Small intestine (tissue), 7 donors: Measurements from ENCODE around the gene HPSE2. TPM values are rescaled to one million over a fixed set of nuclear protein-coding genes. Genes with fewer than 3 reads are reported as not detected.

Experiments
- DNase-seq, 2 donors: peaks; one replicate each; pipeline versions ENCODE4 v3.0.0 to v3.0.0-alpha.2; 2013
- FAIRE-seq: peaks from 2 replicates; lab custom pipeline; 2012; peaks lifted over from hg19 to GRCh38; lab: Jason Lieb, UNC
- H3K27ac ChIP-seq, 3 donors: one replicate each; pipeline ENCODE4 v1.5.1; 2013; ENCODE audit warnings: low read length in 2 of 3, mild to moderate bottlenecking in 2 of 3, control low read depth in 1 of 3, inconsistent platforms in 1 of 3, low read depth in 1 of 3, moderate library complexity in 1 of 3
- H3K27me3 ChIP-seq, 3 donors: one replicate each; pipeline ENCODE4 v1.6.1; 2013; ENCODE audit warnings: low read length in 3 of 3, inconsistent platforms in 1 of 3; ENCODE audit not compliant: control insufficient read depth in 3 of 3, insufficient read depth in 3 of 3
- H3K36me3 ChIP-seq, 3 donors: one replicate each; pipeline ENCODE4 v1.6.1; 2013; ENCODE audit warnings: low read length in 3 of 3, inconsistent platforms in 1 of 3, low read depth in 1 of 3, mild to moderate bottlenecking in 1 of 3, moderate library complexity in 1 of 3; ENCODE audit not compliant: control insufficient read depth in 3 of 3, insufficient read depth in 2 of 3
- H3K4me1 ChIP-seq, 3 donors: one replicate each; pipeline ENCODE4 v1.6.1; 2013; ENCODE audit warnings: low read length in 2 of 3, inconsistent platforms in 1 of 3, low read depth in 1 of 3, mild to moderate bottlenecking in 1 of 3, moderate library complexity in 1 of 3; ENCODE audit not compliant: control insufficient read depth in 3 of 3, insufficient read depth in 2 of 3
- H3K4me3 ChIP-seq, 3 donors: one replicate each; pipeline ENCODE4 v1.5.1; 2013; ENCODE audit warnings: low read length in 3 of 3, control low read depth in 1 of 3, inconsistent platforms in 1 of 3, low read depth in 1 of 3, mild to moderate bottlenecking in 1 of 3, moderate library complexity in 1 of 3
- H3K9me3 ChIP-seq, 2 donors: one replicate each; pipeline ENCODE4 v1.6.1; 2013; ENCODE audit warnings: low read depth in 1 of 2, low read length in 1 of 2; ENCODE audit not compliant: control insufficient read depth in 2 of 2, insufficient read depth in 1 of 2
- WGBS, 3 donors: extraction: QIAGEN DNeasy Blood & Tissue Kit; methylation state at CpG; one replicate each; pipeline ENCODE4 v1.1.7; 2013; 5-methylcytosine and 5-hydroxymethylcytosine counted together
- polyA plus RNA-seq, 4 donors: library from polyadenylated mRNA; stranded (reverse) in 3 of 4; unstranded in 1 of 4; fragments of 200-250 nt in 3 of 4; fragments of 120-200 nt in 1 of 4; gene quantifications; one replicate each; pipeline versions ENCODE4 v1.2.1 to v1.2.3, GENCODE V29; 2013
- donor health status: healthy with polysubstance abuse.
- donor health status: control.
- donor health status: control.
- donor health status: Bipolar disorder and iron deficiency.
- donor health status: healthy.

The HPSE2 gene
- polyA plus RNA-seq, 4 donors, result 0.22 to 9.4 (median 1.2) TPM

DNA sequence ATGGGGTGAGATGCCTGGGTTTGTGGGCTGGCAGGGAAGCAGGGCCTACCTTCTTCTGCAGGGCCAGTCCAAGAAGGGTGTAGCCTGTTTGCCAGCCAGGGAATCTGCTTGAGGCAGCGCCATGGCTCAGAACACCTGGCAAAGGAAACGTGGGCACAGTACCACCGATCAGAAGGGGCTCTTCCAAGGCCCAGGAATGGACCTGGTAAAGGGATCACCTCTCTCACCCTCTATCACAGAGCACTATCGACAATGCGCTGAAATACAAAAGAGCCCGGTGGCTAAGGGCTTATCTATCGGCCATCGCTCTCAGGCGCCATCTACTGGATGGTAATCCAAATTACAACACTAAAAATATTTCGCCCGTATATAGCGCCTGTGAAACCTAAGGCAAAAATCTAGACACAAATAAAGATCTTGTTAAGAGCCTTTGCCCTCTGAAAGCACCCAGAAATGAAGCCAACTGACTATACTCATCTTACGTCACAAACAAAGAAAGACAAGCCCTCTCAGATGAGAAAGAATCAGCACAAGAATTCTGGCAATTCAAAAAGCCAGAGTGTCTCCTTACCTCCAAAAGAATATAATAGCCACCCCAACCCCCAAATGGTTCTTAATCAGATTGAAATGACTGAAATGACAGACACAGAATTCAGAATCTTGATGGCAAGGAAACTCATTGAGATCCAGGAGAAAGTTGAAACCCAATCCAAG, 571.2 kb downstream of the HPSE2 start:
- no peak for FAIRE-seq
- Histone ChIP-seq H3K27me3 (no peaks in the 10 kb centered on the region), H3K4me1 (no peaks in the 10 kb centered on the region), H3K27ac (no peak overlapping the region), H3K9me3 (peaks cover 0 to 16% of the 10 kb centered on the region in 2 donors), H3K4me3 (no peak overlapping the region), H3K36me3 (no peaks in the 10 kb centered on the region)
- peak; percentile 13 to 47 for DNase-seq
- WGBS, 3 donors, result 24 to 46% (median 41%) methylated on average over 13 of the region's 13 CpGs

DNA sequence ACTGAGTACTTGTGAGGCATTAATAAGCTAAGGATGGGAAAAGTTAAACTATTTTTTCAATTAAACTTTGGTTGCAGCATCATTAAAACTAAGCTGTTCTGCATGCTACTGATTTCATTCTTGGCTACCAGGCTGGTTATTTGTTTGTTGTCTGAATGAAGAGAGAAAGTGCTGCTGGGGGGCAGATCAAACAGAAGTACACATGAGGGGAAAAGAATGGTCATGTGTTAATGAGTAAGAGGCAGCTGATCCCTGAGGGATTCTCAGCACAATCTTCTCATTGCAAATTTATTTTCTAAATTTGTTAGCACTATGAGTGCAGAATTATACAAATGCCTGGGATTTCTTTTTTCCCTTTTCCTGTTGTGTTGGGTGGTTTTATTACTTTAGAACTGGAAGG, 575.7 kb downstream of the HPSE2 start:
- FAIRE-seq, result no peak
- Histone ChIP-seq H3K36me3 (no peaks in the 10 kb centered on the region), H3K4me3 (no peak overlapping the region), H3K4me1 (no peaks in the 10 kb centered on the region), H3K9me3 (peaks cover 0 to 10% of the 10 kb centered on the region in 2 donors), H3K27ac (no peak overlapping the region), H3K27me3 (no peaks in the 10 kb centered on the region)
- no peak for DNase-seq

DNA sequence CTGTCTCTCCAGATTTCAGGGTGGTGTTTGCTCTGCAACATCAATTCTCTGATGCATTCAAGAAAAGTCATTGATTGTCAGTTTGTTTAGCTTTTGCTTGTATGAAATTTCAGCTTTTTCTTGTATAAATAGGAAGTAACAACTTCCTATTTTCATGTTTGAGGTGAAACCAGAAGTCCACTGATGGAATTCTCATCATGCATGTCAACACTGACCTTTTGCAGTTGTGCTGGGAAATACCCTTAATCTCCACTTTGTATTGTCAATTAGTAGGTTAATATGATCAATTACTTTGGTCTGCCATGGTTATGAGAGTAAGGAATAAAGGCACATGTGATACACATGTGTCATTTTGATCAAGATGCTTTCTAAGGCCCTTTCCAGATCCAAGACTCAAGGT, 580.2 kb downstream of the HPSE2 start:
- Histone ChIP-seq H3K4me1 (no peaks in the 10 kb centered on the region), H3K9me3 (no peaks in the 10 kb centered on the region), H3K27me3 (no peaks in the 10 kb centered on the region), H3K27ac (no peak overlapping the region), H3K4me3 (no peak overlapping the region), H3K36me3 (no peaks in the 10 kb centered on the region)
- no peak for FAIRE-seq
- no peak for DNase-seq

DNA sequence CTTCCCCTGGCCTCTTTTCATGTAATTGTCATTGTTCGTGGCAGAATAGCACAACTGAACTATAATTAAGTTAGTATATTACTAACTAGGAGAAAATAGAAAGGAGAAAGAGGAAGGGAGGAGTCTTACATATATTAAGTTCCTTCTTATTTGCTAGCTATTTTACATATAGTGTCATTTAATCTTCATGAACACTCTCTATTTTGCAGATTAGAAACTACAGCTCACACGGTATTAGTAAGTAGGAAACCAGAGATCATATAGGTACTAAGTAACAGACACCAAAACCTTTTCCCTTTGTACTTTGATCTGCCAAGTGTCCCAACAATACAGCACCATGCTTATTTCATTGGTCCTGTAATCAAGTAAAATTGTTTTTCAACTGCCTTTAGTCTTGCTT, 586.5 kb downstream of the HPSE2 start:
- H3K36me3 ChIP-seq, result no peaks in the 10 kb centered on the region
- 36 to 53% (median 39%) methylated on average over 2 of the region's 2 CpGs for WGBS, 3 donors
- H3K4me3 ChIP-seq, result no peak overlapping the region
- H3K4me1 ChIP-seq, result peaks cover 0 to 6% (median 0%) of the 10 kb centered on the region in 3 donors
- no peak for FAIRE-seq
- DNase-seq, result no peak
- H3K9me3 ChIP-seq, result no peaks in the 10 kb centered on the region
- no peaks in the 10 kb centered on the region for H3K27me3 ChIP-seq
- no peak overlapping the region for H3K27ac ChIP-seq

DNA sequence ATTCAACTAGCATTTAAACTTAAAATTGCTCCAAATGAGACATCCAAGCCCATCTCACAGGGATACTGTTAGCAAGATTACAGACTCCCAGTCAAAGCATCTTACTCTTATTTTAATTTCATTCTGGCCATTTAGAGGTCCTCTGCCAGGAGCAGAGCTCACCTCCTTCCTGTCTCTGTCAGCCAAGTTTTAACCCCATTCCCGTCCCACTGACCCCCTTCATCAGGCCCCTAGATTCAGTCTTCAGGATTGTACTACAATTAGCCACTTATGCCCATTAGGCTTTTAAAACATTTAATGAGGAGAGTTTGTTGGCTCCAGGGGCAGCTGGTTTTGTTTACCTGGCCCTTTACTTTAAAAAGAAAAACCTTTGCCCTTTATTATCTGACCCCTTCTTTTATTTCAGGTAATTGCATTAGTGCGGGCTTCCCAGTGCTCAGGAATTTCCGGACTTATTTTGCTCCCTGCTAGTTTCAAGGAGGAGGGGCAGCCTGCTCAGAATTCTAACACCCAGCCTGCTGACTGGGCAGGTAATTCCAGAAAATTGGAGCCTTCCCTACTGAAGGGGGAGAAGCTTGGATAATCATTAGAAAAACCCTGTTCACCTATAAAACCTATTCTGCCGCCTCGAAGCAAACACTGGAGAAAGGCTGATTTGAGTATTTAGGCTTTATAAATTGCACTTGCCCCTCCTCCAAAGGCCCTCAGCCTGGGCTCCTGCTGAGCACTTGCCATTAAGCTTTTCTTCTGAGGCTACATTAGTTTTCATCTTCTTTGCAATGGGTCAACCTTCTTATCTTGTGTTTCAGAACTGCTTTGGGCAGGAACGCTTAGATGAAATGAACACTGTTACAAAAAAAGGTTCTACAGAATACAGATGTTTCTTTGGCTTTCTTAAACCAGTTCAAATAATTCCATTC, 588.4 kb downstream of the HPSE2 start:
- Histone ChIP-seq H3K4me3 (no peak overlapping the region), H3K27ac (no peak overlapping the region), H3K36me3 (no peaks in the 10 kb centered on the region), H3K9me3 (no peaks in the 10 kb centered on the region), H3K27me3 (no peaks in the 10 kb centered on the region), H3K4me1 (peaks cover 0 to 6% (median 0%) of the 10 kb centered on the region in 3 donors)
- FAIRE-seq (no peak), DNase-seq (no peak)
- WGBS, 3 donors, result 10 to 42% (median 23%) methylated on average over 6 of the region's 6 CpGs

DNA sequence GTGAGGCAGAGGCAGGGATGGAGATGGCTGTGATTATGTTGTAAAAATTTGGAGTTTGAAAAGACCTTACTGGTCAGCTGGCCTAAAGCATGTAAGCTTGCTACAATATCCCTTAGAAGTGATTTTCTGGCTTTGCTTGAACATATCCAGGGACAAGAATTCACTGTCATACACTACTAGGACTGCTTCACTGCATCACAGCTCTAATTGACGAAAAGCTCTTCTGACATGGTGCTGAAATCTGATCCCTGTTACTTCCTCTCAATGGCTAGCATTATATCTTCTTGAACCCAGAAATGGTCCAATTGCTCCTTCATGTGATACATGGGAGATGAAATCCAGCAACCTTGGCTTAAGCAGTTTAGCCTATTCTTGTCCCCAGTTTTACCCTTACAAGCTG, 591.2 kb downstream of the HPSE2 start:
- Histone ChIP-seq H3K9me3 (no peaks in the 10 kb centered on the region), H3K4me1 (peaks cover 0 to 6% (median 0%) of the 10 kb centered on the region in 3 donors), H3K36me3 (no peaks in the 10 kb centered on the region), H3K27ac (no peak overlapping the region), H3K4me3 (no peak overlapping the region), H3K27me3 (no peaks in the 10 kb centered on the region)
- FAIRE-seq (no peak), DNase-seq (no peak)
- 74 to 95% (median 80%) methylated on average over 1 of the region's 1 CpG for WGBS, 3 donors

DNA sequence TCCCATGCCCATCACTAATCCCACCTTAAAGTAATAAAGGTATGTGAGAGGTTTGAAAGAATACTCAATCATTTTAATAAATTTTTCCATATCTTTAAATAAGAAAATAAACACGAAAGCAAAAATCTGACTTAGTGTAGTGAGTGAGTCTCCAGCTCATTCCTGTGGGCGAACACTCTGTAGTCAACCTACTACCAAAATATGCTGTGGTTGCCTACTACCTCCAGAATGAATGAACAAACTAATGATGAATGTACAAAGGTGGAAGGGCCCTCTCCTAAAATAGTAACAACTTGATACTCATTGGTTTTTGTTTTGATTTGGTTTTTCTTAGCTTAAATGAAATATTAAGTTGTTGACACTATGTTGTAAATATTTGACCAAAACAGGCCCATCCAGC, 593.4 kb downstream of the HPSE2 start:
- Histone ChIP-seq H3K4me1 (peaks cover 0 to 3% (median 0%) of the 10 kb centered on the region in 3 donors), H3K27me3 (no peaks in the 10 kb centered on the region), H3K4me3 (no peak overlapping the region), H3K27ac (no peak overlapping the region), H3K36me3 (no peaks in the 10 kb centered on the region), H3K9me3 (no peaks in the 10 kb centered on the region)
- DNase-seq (no peak), FAIRE-seq (no peak)
- WGBS, 3 donors, result 89 to 97% (median 90%) methylated on average over 2 of the region's 2 CpGs

DNA sequence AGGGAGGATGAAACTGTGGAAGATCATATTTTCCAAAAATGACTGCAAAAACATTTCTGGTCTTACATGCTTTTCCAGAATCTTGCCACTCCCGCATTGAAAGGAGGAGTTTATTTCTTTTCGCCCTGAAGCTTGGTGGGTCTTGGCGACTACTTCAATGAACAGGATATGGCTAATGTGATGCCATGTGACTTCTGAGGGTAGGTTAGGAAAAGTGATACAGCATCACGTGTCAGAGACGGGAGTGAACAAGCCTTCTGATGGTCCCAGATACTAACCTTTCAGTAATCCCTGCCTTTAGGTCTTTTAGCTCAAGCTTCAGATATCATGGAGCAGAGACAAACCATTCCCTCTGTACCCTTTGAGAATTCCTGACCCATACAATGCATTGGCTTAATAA, 596.7 kb downstream of the HPSE2 start:
- H3K36me3 ChIP-seq, result no peaks in the 10 kb centered on the region
- WGBS, 3 donors, result 81 to 87% (median 84%) methylated on average over 5 of the region's 5 CpGs
- no peak overlapping the region for H3K4me3 ChIP-seq
- H3K27me3 ChIP-seq, result no peaks in the 10 kb centered on the region
- H3K27ac ChIP-seq, result no peak overlapping the region
- FAIRE-seq (no peak), DNase-seq (no peak)
- no peaks in the 10 kb centered on the region for H3K4me1 ChIP-seq
- no peaks in the 10 kb centered on the region for H3K9me3 ChIP-seq
